Stomach smooth muscle (tissue), 2 donors: ENCODE data around the gene PLEKHH2.
A peak's percentile ranks its signal among the peaks of the same experiment; 100 is the strongest.

Experiments used
- H3K27ac ChIP-seq: one replicate; pipeline ENCODE4 v1.7.0; 2013; ENCODE audit warnings: mild to moderate bottlenecking, low read length, inconsistent platforms
- H3K27me3 ChIP-seq, 2 donors: one replicate each; pipeline ENCODE4 v1.7.0; 2013; ENCODE audit warnings: low read length in 2 of 2; ENCODE audit not compliant: insufficient read depth in 2 of 2, control insufficient read depth in 1 of 2
- H3K36me3 ChIP-seq, 2 donors: one replicate each; pipeline ENCODE4 v1.7.0; 2013; ENCODE audit warnings: low read length in 2 of 2; ENCODE audit not compliant: control insufficient read depth in 2 of 2, insufficient read depth in 2 of 2
- H3K4me1 ChIP-seq: one replicate; pipeline ENCODE4 v1.7.0; 2013; ENCODE audit warnings: low read length; ENCODE audit not compliant: control insufficient read depth, insufficient read depth
- H3K4me3 ChIP-seq, 2 donors: one replicate each; pipeline ENCODE4 v1.7.0; 2013; ENCODE audit warnings: low read length in 2 of 2
- H3K9ac ChIP-seq, 2 donors: one replicate each; pipeline ENCODE4 v1.7.0; 2013; ENCODE audit warnings: low read length in 2 of 2, mild to moderate bottlenecking in 1 of 2
- H3K9me3 ChIP-seq, 2 donors: one replicate each; pipeline ENCODE4 v1.7.0; 2013; ENCODE audit warnings: low read length in 2 of 2; ENCODE audit not compliant: control insufficient read depth in 2 of 2
- donor health status: healthy.
- donor health status: Pancreatic carcinoma.

PLEKHH2 gene

GRCh38 chr2:43788646-43789045 is 151.6 kb downstream of the PLEKHH2 start:
- Histone ChIP-seq H3K9ac (no peak overlapping the region), H3K4me1 (no peaks in the 10 kb centered on the region), H3K9me3 (no peaks in the 10 kb centered on the region), H3K27ac (no peak overlapping the region), H3K27me3 (no peaks in the 10 kb centered on the region), H3K4me3 (no peak overlapping the region), H3K36me3 (peaks cover 17% of the 10 kb centered on the region in 2 donors)

GRCh38 chr2:43790147-43790546 is 153.1 kb downstream of the PLEKHH2 start:
- Histone ChIP-seq H3K36me3 (peaks cover 17 to 24% of the 10 kb centered on the region in 2 donors), H3K4me3 (no peak overlapping the region), H3K9me3 (no peaks in the 10 kb centered on the region), H3K27me3 (no peaks in the 10 kb centered on the region), H3K4me1 (no peaks in the 10 kb centered on the region), H3K27ac (no peak overlapping the region), H3K9ac (no peak overlapping the region)

- Histone ChIP-seq H3K27ac (no peak overlapping the region), H3K36me3 (peaks cover 17 to 24% of the 10 kb centered on the region in 2 donors)
Observed at GRCh38 chr2:43791035-43791765, 154.1 kb downstream of the PLEKHH2 start.

GRCh38 chr2:43792653-43793052 is 155.6 kb downstream of the PLEKHH2 start:
- Histone ChIP-seq H3K9me3 (no peaks in the 10 kb centered on the region), H3K27ac (no peak overlapping the region), H3K4me3 (no peak overlapping the region), H3K9ac (no peak overlapping the region), H3K27me3 (no peaks in the 10 kb centered on the region), H3K36me3 (peaks cover 19 to 28% of the 10 kb centered on the region in 2 donors), H3K4me1 (no peaks in the 10 kb centered on the region)

More at GRCh38 chr2:43791035-43791765, 154.1 kb downstream of the PLEKHH2 start:
- no peak overlapping the region for H3K4me3 ChIP-seq
- no peaks in the 10 kb centered on the region for H3K4me1 ChIP-seq
- peak overlapping the region in 1 of 2 donors; percentile 22 for H3K9ac ChIP-seq
- H3K9me3 ChIP-seq: no peaks in the 10 kb centered on the region
- no peaks in the 10 kb centered on the region for H3K27me3 ChIP-seq

GRCh38 chr2:43794956-43795355 is 157.9 kb downstream of the PLEKHH2 start:
- no peak overlapping the region for H3K27ac ChIP-seq
- no peak overlapping the region for H3K9ac ChIP-seq
- H3K4me3 ChIP-seq: no peak overlapping the region
- no peaks in the 10 kb centered on the region for H3K27me3 ChIP-seq
- H3K36me3 ChIP-seq: peaks cover 9 to 23% of the 10 kb centered on the region in 2 donors
- no peaks in the 10 kb centered on the region for H3K4me1 ChIP-seq
- no peaks in the 10 kb centered on the region for H3K9me3 ChIP-seq

GRCh38 chr2:43796206-43796605 is 159.1 kb downstream of the PLEKHH2 start:
- no peaks in the 10 kb centered on the region for H3K4me1 ChIP-seq
- H3K9ac ChIP-seq: no peak overlapping the region
- H3K9me3 ChIP-seq: no peaks in the 10 kb centered on the region
- H3K27ac ChIP-seq: no peak overlapping the region
- H3K4me3 ChIP-seq: no peak overlapping the region
- peaks cover 9 to 18% of the 10 kb centered on the region in 2 donors for H3K36me3 ChIP-seq
- H3K27me3 ChIP-seq: no peaks in the 10 kb centered on the region

GRCh38 chr2:43798300-43798699 is 161.2 kb downstream of the PLEKHH2 start:
- Histone ChIP-seq H3K36me3 (peaks cover 7 to 13% of the 10 kb centered on the region in 2 donors), H3K4me1 (no peaks in the 10 kb centered on the region), H3K9ac (no peak overlapping the region), H3K9me3 (no peaks in the 10 kb centered on the region), H3K27me3 (no peaks in the 10 kb centered on the region), H3K27ac (no peak overlapping the region), H3K4me3 (no peak overlapping the region)

GRCh38 chr2:43800894-43801293 is 163.8 kb downstream of the PLEKHH2 start:
- H3K36me3 ChIP-seq: peaks cover 7 to 16% of the 10 kb centered on the region in 2 donors
- H3K4me3 ChIP-seq: no peak overlapping the region
- H3K9ac ChIP-seq: no peak overlapping the region
- H3K27ac ChIP-seq: no peak overlapping the region
- H3K9me3 ChIP-seq: no peaks in the 10 kb centered on the region
- H3K27me3 ChIP-seq: no peaks in the 10 kb centered on the region
- H3K4me1 ChIP-seq: no peaks in the 10 kb centered on the region

- H3K36me3 ChIP-seq: peaks cover 5 to 13% of the 10 kb centered on the region in 2 donors
- H3K9ac ChIP-seq: no peak overlapping the region
- H3K27me3 ChIP-seq: no peaks in the 10 kb centered on the region
- H3K4me3 ChIP-seq: no peak overlapping the region
- no peaks in the 10 kb centered on the region for H3K4me1 ChIP-seq
- no peak overlapping the region for H3K27ac ChIP-seq
- no peaks in the 10 kb centered on the region for H3K9me3 ChIP-seq
Observed at GRCh38 chr2:43802135-43802534, 165.1 kb downstream of the PLEKHH2 start.

GRCh38 chr2:43803113-43803512 is 166.1 kb downstream of the PLEKHH2 start:
- Histone ChIP-seq H3K27ac (no peak overlapping the region), H3K36me3 (peaks cover 5 to 13% of the 10 kb centered on the region in 2 donors)

GRCh38 chr2:43806719-43807031 is 169.6 kb downstream of the PLEKHH2 start:
- Histone ChIP-seq H3K36me3 (peaks cover 15 to 20% of the 10 kb centered on the region in 2 donors), H3K27ac (no peak overlapping the region), H3K27me3 (no peaks in the 10 kb centered on the region), H3K9ac (no peak overlapping the region), H3K9me3 (no peaks in the 10 kb centered on the region), H3K4me3 (no peak overlapping the region), H3K4me1 (no peaks in the 10 kb centered on the region)

More at GRCh38 chr2:43803113-43803512, 166.1 kb downstream of the PLEKHH2 start:
- Histone ChIP-seq H3K4me3 (no peak overlapping the region), H3K9me3 (no peaks in the 10 kb centered on the region), H3K4me1 (no peaks in the 10 kb centered on the region), H3K27me3 (no peaks in the 10 kb centered on the region), H3K9ac (no peak overlapping the region)
